Measurements from ENCODE around the gene WDFY4. TPM values are rescaled to one million over a fixed set of nuclear protein-coding genes. Genes with fewer than 3 reads are reported as not detected.

WDFY4 gene
- total RNA-seq, 1 experiment from 2014 or later, result not detected

DNA sequence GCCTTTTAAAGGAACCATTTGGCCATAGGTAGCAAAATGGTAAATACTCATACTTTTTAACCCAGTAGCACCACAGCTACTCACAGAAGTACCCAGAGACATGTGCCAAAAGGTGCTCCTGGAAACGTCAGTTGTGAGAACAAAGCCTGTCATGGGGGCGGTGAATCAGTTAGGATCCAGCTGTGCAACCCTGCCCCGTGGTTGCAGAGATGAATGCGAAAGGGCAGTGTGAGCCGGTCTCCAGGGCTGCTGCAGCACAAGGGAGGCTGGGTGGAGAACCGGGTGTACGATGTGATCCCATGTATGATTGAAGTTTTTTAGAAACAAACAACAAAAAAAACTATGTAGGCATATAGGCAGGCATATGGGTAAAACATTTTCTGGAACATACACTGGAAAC lies 256.3 kb downstream of the WDFY4 start:
- Histone ChIP-seq H3K23me2 (ENCODE audit: insufficient read length, low read depth, low read length, poor library complexity, severe bottlenecking) (no peaks in the 10 kb centered on the region), H2AFZ (ENCODE audit: low read length) (no peak overlapping the region), H4K8ac (replicated peaks; ENCODE audit: insufficient read length, low read depth, low read length) (no peak overlapping the region), H3K23ac (ENCODE audit: insufficient read length, low read depth, low read length) (no peak overlapping the region), H2BK120ac (ENCODE audit: low read depth, low read length, poor library complexity, severe bottlenecking) (no peak overlapping the region), H3K4me2 (ENCODE audit: insufficient read depth, insufficient read length, low read length) (no peak overlapping the region), H3K4ac (ENCODE audit: low read depth, low read length) (no peak overlapping the region), H4K91ac (ENCODE audit: insufficient read length, low read depth, low read length) (no peak overlapping the region), H3K9ac (ENCODE audit: extremely low read depth, insufficient read length, low read length) (no peak overlapping the region), H2BK5ac (ENCODE audit: insufficient read length, low read length) (no peak overlapping the region), H3K79me1 (ENCODE audit: insufficient read depth, low read depth, low read length, poor library complexity, severe bottlenecking) (no peaks in the 10 kb centered on the region), H2BK20ac (ENCODE audit: low read depth, low read length, poor library complexity, severe bottlenecking) (no peak overlapping the region), H3K79me2 (ENCODE audit: insufficient read depth, low read length) (no peaks in the 10 kb centered on the region), H3K14ac (ENCODE audit: insufficient read depth, low read length) (no peak overlapping the region), H3K18ac (ENCODE audit: insufficient read length, low read depth, low read length) (no peak overlapping the region), H2BK15ac (ENCODE audit: low read depth, low read length) (no peak overlapping the region), H3K9me3 (ENCODE audit: control insufficient read depth, low read depth, low read length) (no peaks in the 10 kb centered on the region), H3K27me3 (ENCODE audit: insufficient read depth, low read length) (no peaks in the 10 kb centered on the region), H3K4me1 (ENCODE audit: insufficient read depth, low read length) (no peaks in the 10 kb centered on the region), H4K5ac (ENCODE audit: insufficient read length, low read depth, low read length) (no peak overlapping the region), H3T11ph (ENCODE audit: low read length) (no peak overlapping the region), H4K20me1 (ENCODE audit: control insufficient read depth, insufficient read depth, insufficient read length) (no peaks in the 10 kb centered on the region), H2BK12ac (ENCODE audit: insufficient read length, low read depth, low read length) (no peak overlapping the region), H3K56ac (ENCODE audit: insufficient read length, low read depth, low read length) (no peak overlapping the region), H2AK5ac (ENCODE audit: insufficient read length, low read length) (no peak overlapping the region), H3K27ac (ENCODE audit: insufficient read length, low read depth, low read length) (no peak overlapping the region)
- no peaks in the 10 kb centered on the region for H3K9me3 Mint-ChIP-seq
- peak; percentile 19 for DNase-seq
- WGBS (ENCODE audit: extremely low coverage, insufficient read length, low lambda C conversion rate), result no CpG with 5 or more reads among the region's 7 CpGs
- peaks cover 4% of the 10 kb centered on the region; the same call in 1 of the 2 replicates for H3K27me3 Mint-ChIP-seq (ENCODE audit: low read depth)
- TF ChIP-seq, protein P1, sequence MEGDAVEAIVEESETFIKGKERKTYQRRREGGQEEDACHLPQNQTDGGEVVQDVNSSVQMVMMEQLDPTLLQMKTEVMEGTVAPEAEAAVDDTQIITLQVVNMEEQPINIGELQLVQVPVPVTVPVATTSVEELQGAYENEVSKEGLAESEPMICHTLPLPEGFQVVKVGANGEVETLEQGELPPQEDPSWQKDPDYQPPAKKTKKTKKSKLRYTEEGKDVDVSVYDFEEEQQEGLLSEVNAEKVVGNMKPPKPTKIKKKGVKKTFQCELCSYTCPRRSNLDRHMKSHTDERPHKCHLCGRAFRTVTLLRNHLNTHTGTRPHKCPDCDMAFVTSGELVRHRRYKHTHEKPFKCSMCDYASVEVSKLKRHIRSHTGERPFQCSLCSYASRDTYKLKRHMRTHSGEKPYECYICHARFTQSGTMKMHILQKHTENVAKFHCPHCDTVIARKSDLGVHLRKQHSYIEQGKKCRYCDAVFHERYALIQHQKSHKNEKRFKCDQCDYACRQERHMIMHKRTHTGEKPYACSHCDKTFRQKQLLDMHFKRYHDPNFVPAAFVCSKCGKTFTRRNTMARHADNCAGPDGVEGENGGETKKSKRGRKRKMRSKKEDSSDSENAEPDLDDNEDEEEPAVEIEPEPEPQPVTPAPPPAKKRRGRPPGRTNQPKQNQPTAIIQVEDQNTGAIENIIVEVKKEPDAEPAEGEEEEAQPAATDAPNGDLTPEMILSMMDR (conservative IDR thresholded peaks at IDR 0.05), result no peak
- no peak overlapping the region for H3K27ac Mint-ChIP-seq
- H3K4me3 Mint-ChIP-seq, result no peak overlapping the region
- no peaks in the 10 kb centered on the region for H3K36me3 Mint-ChIP-seq (ENCODE audit: insufficient read depth in 1 of 3, low read depth in 3 of 3)
- H3K4me1 Mint-ChIP-seq, result peaks cover 3 to 4% of the 10 kb centered on the region in 2 experiments; a peak in 3 of 4 replicates

Data from H9 (cell line).